ENCODE results near the gene GRK1.

Gene GRK1

GRCh38 chr13:113646376-113646775, 20.6 kb upstream of the GRK1 start:
- H3K4me3 ChIP-seq (ENCODE audit: low read depth, low read length) = no peak overlapping the region
- TF ChIP-seq CTCF (IDR thresholded peaks at IDR 0.05; ENCODE audit: low read depth, low read length) = no peak
- no peak for TF ChIP-seq MAX (IDR thresholded peaks at IDR 0.05; ENCODE audit: low read depth, low read length)
- TF ChIP-seq MYC (IDR thresholded peaks at IDR 0.05; ENCODE audit: low read depth, low read length) = no peak
- TF ChIP-seq POLR2A (IDR thresholded peaks at IDR 0.05; ENCODE audit: extremely low read depth, insufficient read length) = no peak
- no peak for DNase-seq (ENCODE audit: low read depth)

- H3K4me3 ChIP-seq (ENCODE audit: low read depth, low read length) = no peak overlapping the region
- no peak for DNase-seq (ENCODE audit: low read depth)
- TF ChIP-seq MYC (IDR thresholded peaks at IDR 0.05; ENCODE audit: low read depth, low read length) (no peak), MAX (IDR thresholded peaks at IDR 0.05; ENCODE audit: low read depth, low read length) (no peak), POLR2A (IDR thresholded peaks at IDR 0.05; ENCODE audit: extremely low read depth, insufficient read length) (no peak), CTCF (IDR thresholded peaks at IDR 0.05; ENCODE audit: low read depth, low read length) (no peak)
Measured at GRCh38 chr13:113646921-113647340, 20.1 kb upstream of the GRK1 start.

GRCh38 chr13:113647351-113648215, 19.4 kb upstream of the GRK1 start:
- TF ChIP-seq MYC (IDR thresholded peaks at IDR 0.05; ENCODE audit: low read depth, low read length) = no peak
- no peak for TF ChIP-seq CTCF (IDR thresholded peaks at IDR 0.05; ENCODE audit: low read depth, low read length)
- TF ChIP-seq POLR2A (IDR thresholded peaks at IDR 0.05; ENCODE audit: extremely low read depth, insufficient read length) = no peak
- TF ChIP-seq MAX (IDR thresholded peaks at IDR 0.05; ENCODE audit: low read depth, low read length) = no peak
- no peak overlapping the region for H3K4me3 ChIP-seq (ENCODE audit: low read depth, low read length)
- no peak for DNase-seq (ENCODE audit: low read depth)

GRCh38 chr13:113648216-113648610, 18.8 kb upstream of the GRK1 start:
- TF ChIP-seq MAX (IDR thresholded peaks at IDR 0.05; ENCODE audit: low read depth, low read length) = no peak
- no peak for TF ChIP-seq CTCF (IDR thresholded peaks at IDR 0.05; ENCODE audit: low read depth, low read length)
- TF ChIP-seq POLR2A (IDR thresholded peaks at IDR 0.05; ENCODE audit: extremely low read depth, insufficient read length) = no peak
- TF ChIP-seq MYC (IDR thresholded peaks at IDR 0.05; ENCODE audit: low read depth, low read length) = no peak
- H3K4me3 ChIP-seq (ENCODE audit: low read depth, low read length) = no peak overlapping the region
- DNase-seq (ENCODE audit: low read depth) = no peak

GRCh38 chr13:113649212-113649611, 17.8 kb upstream of the GRK1 start:
- no peak for DNase-seq (ENCODE audit: low read depth)
- no peak overlapping the region for H3K4me3 ChIP-seq (ENCODE audit: low read depth, low read length)
- TF ChIP-seq POLR2A (IDR thresholded peaks at IDR 0.05; ENCODE audit: extremely low read depth, insufficient read length) (no peak), CTCF (IDR thresholded peaks at IDR 0.05; ENCODE audit: low read depth, low read length) (no peak), MAX (IDR thresholded peaks at IDR 0.05; ENCODE audit: low read depth, low read length) (no peak), MYC (IDR thresholded peaks at IDR 0.05; ENCODE audit: low read depth, low read length) (no peak)

Data from NB4 (cell line).